GM12872 (cell line): Measurements from ENCODE around the gene ATP12A.

Source experiments
- TF ChIP-seq, protein P1 (sequence below): IDR thresholded peaks from 3 replicates; pipeline ENCODE4 v1.5.1; 2011; ENCODE audit warnings: low read depth, mild to moderate bottlenecking, low read length, moderate library complexity; ENCODE audit not compliant: insufficient read depth

Gene ATP12A

DNA sequence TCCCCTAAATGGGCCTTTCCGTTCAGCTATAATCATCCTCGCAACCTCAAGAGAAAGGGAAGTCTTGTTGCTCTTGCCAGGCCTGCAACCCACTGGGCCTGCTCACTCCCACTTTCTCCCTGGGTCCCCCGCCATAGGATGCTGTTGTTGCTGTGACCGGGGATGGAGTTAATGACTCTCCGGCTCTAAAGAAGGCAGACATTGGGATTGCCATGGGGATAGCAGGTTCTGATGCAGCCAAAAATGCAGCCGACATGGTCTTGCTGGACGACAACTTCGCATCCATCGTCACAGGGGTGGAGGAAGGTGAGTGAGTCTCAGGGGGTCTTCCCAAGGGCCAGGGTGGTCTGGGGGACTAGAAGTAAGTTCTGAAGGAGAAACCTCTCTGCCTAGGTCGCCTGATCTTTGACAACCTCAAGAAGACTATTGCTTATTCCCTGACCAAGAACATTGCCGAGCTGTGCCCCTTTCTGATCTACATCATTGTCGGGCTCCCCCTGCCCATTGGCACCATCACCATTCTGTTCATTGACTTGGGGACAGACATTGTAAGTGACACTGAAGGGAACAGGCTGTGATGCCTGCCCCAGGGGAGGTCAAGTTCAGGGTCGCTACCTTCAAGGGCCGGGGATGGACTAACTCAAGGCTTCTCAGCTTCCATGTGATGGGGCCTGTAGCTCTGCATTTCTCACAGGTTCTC is 26.8 kb downstream of the ATP12A start:
- TF ChIP-seq, protein P1, sequence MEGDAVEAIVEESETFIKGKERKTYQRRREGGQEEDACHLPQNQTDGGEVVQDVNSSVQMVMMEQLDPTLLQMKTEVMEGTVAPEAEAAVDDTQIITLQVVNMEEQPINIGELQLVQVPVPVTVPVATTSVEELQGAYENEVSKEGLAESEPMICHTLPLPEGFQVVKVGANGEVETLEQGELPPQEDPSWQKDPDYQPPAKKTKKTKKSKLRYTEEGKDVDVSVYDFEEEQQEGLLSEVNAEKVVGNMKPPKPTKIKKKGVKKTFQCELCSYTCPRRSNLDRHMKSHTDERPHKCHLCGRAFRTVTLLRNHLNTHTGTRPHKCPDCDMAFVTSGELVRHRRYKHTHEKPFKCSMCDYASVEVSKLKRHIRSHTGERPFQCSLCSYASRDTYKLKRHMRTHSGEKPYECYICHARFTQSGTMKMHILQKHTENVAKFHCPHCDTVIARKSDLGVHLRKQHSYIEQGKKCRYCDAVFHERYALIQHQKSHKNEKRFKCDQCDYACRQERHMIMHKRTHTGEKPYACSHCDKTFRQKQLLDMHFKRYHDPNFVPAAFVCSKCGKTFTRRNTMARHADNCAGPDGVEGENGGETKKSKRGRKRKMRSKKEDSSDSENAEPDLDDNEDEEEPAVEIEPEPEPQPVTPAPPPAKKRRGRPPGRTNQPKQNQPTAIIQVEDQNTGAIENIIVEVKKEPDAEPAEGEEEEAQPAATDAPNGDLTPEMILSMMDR = no peak

DNA sequence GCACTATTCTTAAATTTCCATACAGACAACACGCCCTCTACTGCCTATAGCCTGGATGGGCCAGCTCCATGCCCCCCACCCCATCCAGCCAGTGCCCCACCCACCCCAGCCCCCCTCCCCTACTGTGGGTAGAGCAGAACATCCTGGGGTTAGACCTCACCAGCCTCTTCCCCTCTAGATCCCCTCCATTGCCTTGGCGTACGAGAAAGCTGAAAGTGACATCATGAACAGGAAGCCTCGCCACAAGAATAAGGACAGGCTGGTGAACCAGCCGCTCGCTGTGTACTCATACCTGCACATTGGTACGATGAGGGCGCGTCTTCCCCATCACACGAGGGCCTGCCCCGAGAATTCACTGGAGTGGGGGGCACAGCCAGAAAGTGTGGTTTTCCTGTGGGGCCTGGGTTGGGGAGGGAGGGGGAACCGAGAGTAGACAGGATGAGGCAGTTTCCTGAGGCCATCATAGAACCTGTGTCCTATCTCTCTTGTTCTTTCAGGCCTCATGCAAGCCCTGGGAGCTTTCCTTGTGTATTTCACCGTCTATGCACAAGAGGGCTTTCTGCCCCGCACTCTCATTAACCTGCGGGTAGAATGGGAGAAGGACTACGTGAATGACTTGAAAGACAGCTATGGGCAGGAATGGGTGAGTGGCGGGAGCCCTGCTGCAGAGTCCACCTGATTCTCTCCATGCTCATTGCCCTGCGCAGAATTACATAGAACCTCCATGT is 29.1 kb downstream of the ATP12A start:
- TF ChIP-seq, protein P1 = 0 out of 3 replicates have a peak, but pooled peaks have one; percentile 6

DNA sequence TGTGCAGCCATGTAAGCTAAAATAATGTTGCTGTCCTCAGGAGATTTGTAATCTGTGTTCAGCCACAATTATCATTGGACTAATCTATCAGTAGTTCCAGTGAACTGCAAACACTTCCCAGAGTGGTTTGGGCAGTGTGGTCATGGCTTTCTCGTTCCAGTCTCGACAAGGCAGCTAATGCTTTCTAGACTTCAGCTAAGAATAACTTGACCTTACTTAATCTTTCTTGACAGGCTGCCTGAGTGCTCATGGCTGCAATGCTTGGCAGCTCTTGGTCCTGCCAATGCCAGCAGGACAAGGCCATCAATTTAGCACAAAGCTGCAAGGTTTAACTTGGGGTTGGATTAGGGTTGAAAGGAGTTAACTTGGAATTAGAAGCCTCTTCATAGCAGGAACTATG is 32.8 kb downstream of the ATP12A start:
- TF ChIP-seq, protein P1 = no peak

DNA sequence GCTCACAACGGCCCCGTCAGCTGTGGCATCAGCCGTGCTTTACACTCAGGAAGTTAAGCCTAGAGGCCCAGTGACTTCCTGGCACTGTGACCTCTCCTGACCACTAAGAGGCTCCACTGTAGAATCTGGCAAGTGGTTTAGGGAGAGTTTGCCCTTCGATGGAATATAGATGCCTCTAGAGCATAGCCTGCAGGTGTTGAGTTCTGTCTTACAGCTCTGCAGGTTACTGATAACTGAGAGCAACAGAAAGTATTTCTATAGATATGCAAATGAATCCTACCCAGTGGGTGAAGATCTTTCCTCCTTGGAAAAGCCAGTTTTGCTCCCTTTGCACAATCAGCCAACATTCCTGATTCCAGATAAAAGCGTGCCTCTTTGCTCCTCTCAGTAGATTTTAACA is 35.8 kb downstream of the ATP12A start:
- TF ChIP-seq, protein P1 = no peak

DNA sequence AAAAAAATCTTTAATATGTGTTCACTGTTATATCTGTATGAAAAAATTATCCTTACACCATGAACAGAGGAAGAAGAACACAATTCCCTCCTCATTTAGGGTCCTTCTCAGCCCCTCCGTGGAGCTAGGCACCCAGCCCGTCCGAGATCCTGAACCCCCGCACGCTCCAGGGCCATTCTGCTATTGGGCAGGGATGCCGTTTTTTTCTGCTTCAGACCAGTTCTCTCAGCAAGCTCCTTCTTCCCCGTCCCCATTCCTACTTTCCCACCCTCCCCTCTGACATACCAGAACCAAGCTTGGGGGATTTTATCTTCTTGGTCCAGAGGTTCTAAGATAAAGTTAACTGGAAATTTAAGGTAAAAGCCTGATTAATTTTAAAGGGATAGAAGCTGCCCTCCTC is 36.2 kb downstream of the ATP12A start:
- TF ChIP-seq, protein P1 = no peak

DNA sequence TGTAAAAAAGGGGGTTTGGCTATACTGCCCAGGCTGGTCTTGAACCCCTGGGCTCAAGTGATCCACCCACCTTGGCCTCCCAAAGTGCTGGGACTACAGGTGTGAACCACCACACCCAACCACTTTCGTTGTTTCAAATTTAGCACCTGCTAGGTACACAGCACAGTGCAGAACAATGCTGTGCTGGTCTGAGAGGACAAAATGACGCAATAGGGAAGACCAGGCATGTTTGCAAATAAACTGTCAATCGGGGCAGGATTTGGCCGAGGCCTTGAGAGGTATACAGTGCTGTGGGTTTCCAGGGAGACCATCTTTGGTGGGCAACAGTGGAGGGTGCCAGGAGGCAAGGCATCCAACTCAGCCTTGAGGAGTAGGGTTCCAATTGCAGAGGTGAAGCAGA is 37.0 kb downstream of the ATP12A start:
- TF ChIP-seq, protein P1 = no peak

DNA sequence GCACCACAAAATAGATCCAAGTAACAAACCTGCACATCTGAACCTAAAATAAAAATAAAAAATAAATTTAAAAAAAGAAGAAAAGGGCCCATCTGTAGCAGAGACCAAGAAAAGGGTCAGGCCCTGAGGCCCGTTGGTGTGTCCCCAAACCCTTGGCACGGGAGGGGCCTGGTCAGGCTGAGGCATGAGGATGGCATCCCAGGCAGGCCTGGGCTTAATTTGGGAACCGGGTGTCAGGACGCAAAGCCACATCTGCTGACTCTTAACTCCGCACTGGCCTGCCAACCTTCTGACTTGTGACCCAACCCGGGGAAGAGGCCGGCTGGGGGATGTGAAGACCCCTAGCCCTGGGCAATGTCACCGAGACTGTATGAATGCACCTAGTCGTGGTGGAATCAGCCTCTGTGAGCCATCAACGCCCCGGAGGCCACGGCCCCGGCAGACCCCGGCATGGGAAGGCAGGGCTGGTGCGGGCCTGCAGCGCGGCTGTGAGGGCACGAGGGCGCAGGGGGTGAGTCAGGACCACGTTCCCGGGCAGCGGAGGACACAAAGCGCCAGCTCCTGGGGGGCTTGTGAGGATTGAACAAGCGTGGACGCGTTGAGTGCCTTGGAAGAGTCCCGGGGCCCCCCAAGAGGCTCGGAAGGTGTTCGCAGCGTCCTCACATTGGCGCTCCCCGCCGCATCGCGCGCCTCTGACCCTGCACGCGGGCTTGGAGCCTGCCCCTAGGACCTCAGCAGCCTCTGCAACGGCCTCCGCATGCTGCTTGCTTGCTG is 38.2 kb downstream of the ATP12A start:
- TF ChIP-seq, protein P1 = no peak
